Mesothelial cell of epicardium (in vitro differentiated cells): ENCODE data around the gene POU2AF2. TPM values are rescaled to one million over a fixed set of nuclear protein-coding genes. Genes with fewer than 3 reads are reported as not detected.
"Not testable (repeated sequence)": the region's sequence is repeated elsewhere in the genome, so short reads cannot be mapped to it uniquely, and the experiment has no call there.

ENCODE experiments used
- DNase-seq, 2 experiments: peaks; one replicate each; pipeline ENCODE4 v3.0.0; 2021; ENCODE audit warnings: low spot score in 2 of 2; ENCODE audit not compliant: unreplicated experiment in 2 of 2
- H3K27ac Mint-ChIP-seq: 2 replicates; pipeline ENCODE4 v1.8.0; 2021; ENCODE audit warnings: mixed read lengths
- H3K27me3 Mint-ChIP-seq: 2 replicates; pipeline ENCODE4 v1.8.0; 2021; ENCODE audit warnings: low read depth, mixed read lengths
- H3K36me3 Mint-ChIP-seq: 2 replicates; pipeline ENCODE4 v1.8.0; 2021; ENCODE audit warnings: mixed read lengths
- H3K4me1 Mint-ChIP-seq: 2 replicates; pipeline ENCODE4 v1.8.0; 2021; ENCODE audit warnings: mixed read lengths
- H3K4me3 Mint-ChIP-seq: 2 replicates; pipeline ENCODE4 v1.8.0; 2021; ENCODE audit warnings: mild to moderate bottlenecking, moderate library complexity, mixed read lengths
- H3K9me3 Mint-ChIP-seq: 2 replicates; pipeline ENCODE4 v1.8.0; 2021; ENCODE audit warnings: mixed read lengths
- CTCF ChIP-seq: fragments of 200-600 bp; sonication (generic); IDR thresholded peaks from one replicate; pipeline ENCODE4 v1.5.0; 2021; ENCODE audit warnings: antibody characterized with exemption; ENCODE audit not compliant: unreplicated experiment
- total RNA-seq: library from RNA; stranded (reverse); gene quantifications from 3 replicates; pipeline ENCODE4 v1.2.1, GENCODE V29; 2021

The POU2AF2 gene
- total RNA-seq, 1 donor from 2014 or later, result not detected

- no peaks in the 10 kb centered on the region for H3K4me1 Mint-ChIP-seq
- H3K36me3 Mint-ChIP-seq, result no peaks in the 10 kb centered on the region
Measured at GRCh38 chr11:111207213-111207612, 38.3 kb upstream of the POU2AF2 start.

GRCh38 chr11:111209543-111210355 is 35.8 kb upstream of the POU2AF2 start:
- Mint-ChIP-seq H3K27me3 (peaks cover 7% of the 10 kb centered on the region), H3K4me1 (no peaks in the 10 kb centered on the region), H3K9me3 (peaks cover 11% of the 10 kb centered on the region), H3K27ac (no peak overlapping the region), H3K36me3 (no peaks in the 10 kb centered on the region), H3K4me3 (no peak overlapping the region)
- no peak for DNase-seq
- TF ChIP-seq CTCF, result no peak

More at GRCh38 chr11:111207213-111207612, 38.3 kb upstream of the POU2AF2 start:
- DNase-seq, result no peak
- peaks cover 9% of the 10 kb centered on the region for H3K27me3 Mint-ChIP-seq
- no peak for TF ChIP-seq CTCF
- no peaks in the 10 kb centered on the region for H3K9me3 Mint-ChIP-seq
- no peak overlapping the region for H3K4me3 Mint-ChIP-seq
- H3K27ac Mint-ChIP-seq, result no peak overlapping the region

GRCh38 chr11:111213256-111213655 is 32.3 kb upstream of the POU2AF2 start:
- Mint-ChIP-seq H3K4me3 (no peak overlapping the region), H3K27ac (no peak overlapping the region), H3K27me3 (peaks cover 4% of the 10 kb centered on the region), H3K4me1 (no peaks in the 10 kb centered on the region), H3K36me3 (peaks cover 2% of the 10 kb centered on the region), H3K9me3 (peaks cover 38% of the 10 kb centered on the region)
- TF ChIP-seq CTCF, result no peak
- no peak for DNase-seq

- Mint-ChIP-seq H3K9me3 (peaks cover 37% of the 10 kb centered on the region), H3K36me3 (no peaks in the 10 kb centered on the region), H3K27me3 (peaks cover 2% of the 10 kb centered on the region), H3K4me1 (no peaks in the 10 kb centered on the region), H3K27ac (no peak overlapping the region), H3K4me3 (no peak overlapping the region)
- no peak for TF ChIP-seq CTCF
- no peak for DNase-seq
Measured at GRCh38 chr11:111220721-111221120, 24.8 kb upstream of the POU2AF2 start.

GRCh38 chr11:111221208-111221607 is 24.3 kb upstream of the POU2AF2 start:
- TF ChIP-seq CTCF, result no peak

GRCh38 chr11:111221936-111222335 is 23.6 kb upstream of the POU2AF2 start:
- H3K27ac Mint-ChIP-seq, H3K4me3 Mint-ChIP-seq, H3K36me3 Mint-ChIP-seq, H3K4me1 Mint-ChIP-seq, DNase-seq, H3K27me3 Mint-ChIP-seq: not testable (repeated sequence)
- H3K9me3 Mint-ChIP-seq, result peaks cover 30% of the 10 kb centered on the region

More at GRCh38 chr11:111221208-111221607, 24.3 kb upstream of the POU2AF2 start:
- peaks cover 33% of the 10 kb centered on the region for H3K9me3 Mint-ChIP-seq
- H3K4me3 Mint-ChIP-seq, result no peak overlapping the region
- no peak overlapping the region for H3K27ac Mint-ChIP-seq
- peaks cover 2% of the 10 kb centered on the region for H3K27me3 Mint-ChIP-seq
- H3K4me1 Mint-ChIP-seq, result no peaks in the 10 kb centered on the region
- no peaks in the 10 kb centered on the region for H3K36me3 Mint-ChIP-seq
- no peak for DNase-seq

GRCh38 chr11:111222821-111223455 is 22.6 kb upstream of the POU2AF2 start:
- H3K4me1 Mint-ChIP-seq, H3K36me3 Mint-ChIP-seq, H3K4me3 Mint-ChIP-seq, DNase-seq, H3K27me3 Mint-ChIP-seq, H3K27ac Mint-ChIP-seq: not testable (repeated sequence)
- H3K9me3 Mint-ChIP-seq, result peaks cover 21% of the 10 kb centered on the region
